ENCODE results near the gene PEX5L. TPM values are rescaled to one million over a fixed set of nuclear protein-coding genes. Genes with fewer than 3 reads are reported as not detected.

Gene PEX5L
- total RNA-seq, 1 experiment from 2014 or later, result 3.2 TPM

DNA sequence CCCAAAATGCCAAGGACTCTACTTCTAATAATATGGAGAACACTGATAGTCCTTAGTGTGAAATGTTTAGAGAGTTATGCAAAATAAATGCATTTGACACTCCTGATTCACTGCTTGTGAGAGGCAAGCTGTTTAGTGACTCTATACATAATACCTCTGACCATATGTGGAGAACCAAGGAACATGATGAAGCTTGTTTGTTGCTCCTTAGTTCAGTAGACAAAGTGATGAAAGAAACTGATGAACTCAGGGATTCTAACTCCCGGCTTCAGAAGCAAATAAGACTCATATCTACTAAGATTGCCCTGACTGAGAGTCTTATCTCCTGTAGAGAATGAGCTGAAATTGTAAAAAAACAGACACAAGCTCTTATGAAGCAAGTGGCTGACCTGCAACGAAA is 41.3 kb downstream of the PEX5L start:
- H3K27me3 Mint-ChIP-seq (ENCODE audit: low read depth), result no peaks in the 10 kb centered on the region
- POLR2A ChIA-PET, result no interaction called here

DNA sequence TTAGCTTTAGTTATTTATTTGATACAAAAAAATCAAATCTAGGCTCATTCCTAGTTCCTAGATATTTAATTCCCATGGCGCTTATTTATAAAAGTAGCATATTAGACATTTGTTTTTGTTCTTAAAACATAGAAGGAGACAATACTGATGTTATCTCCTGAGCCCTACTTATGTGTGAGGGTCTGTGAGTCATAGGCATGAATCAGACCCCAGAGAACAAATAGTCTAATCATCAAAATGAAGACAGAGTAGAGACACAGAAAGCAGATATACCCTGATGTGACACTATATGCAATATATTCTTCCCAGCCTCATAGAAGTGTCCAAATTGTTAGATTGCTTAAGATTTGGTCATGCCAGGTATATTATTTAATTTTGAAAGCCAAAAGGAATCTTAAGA is 44.9 kb downstream of the PEX5L start:
- H3K27ac Mint-ChIP-seq, result no peak overlapping the region
- ChIA-PET POLR2A (no interaction called here), CTCF (no interaction called here)
- no peaks in the 10 kb centered on the region; the same call in 1 of the 2 replicates for H3K4me1 Mint-ChIP-seq
- DNase-seq (ENCODE audit: low spot score), result no peak
- no peak overlapping the region for H3K4me3 Mint-ChIP-seq
- H3K9me3 Mint-ChIP-seq, result peaks cover 15% of the 10 kb centered on the region
- TF ChIP-seq EMX1 (CRISPR knock-in tag; IDR thresholded peaks at IDR 0.05) (no peak), TP53 (CRISPR knock-in tag; IDR thresholded peaks at IDR 0.05) (no peak), OVOL2 (CRISPR knock-in tag; IDR thresholded peaks at IDR 0.05; ENCODE audit: borderline replicate concordance) (no peak), ZNF423 (CRISPR knock-in tag; IDR thresholded peaks at IDR 0.05) (no peak), TCF7 (CRISPR knock-in tag; IDR thresholded peaks at IDR 0.05; ENCODE audit: low read depth) (no peak), NR1H2 (CRISPR knock-in tag; IDR thresholded peaks at IDR 0.05) (no peak), MAX (CRISPR knock-in tag; IDR thresholded peaks at IDR 0.05) (no peak), FOXP1 (CRISPR knock-in tag; IDR thresholded peaks at IDR 0.05; ENCODE audit: borderline replicate concordance) (no peak), ZNF138 (CRISPR knock-in tag; conservative IDR thresholded peaks at IDR 0.05) (no peak), ZNF121 (CRISPR knock-in tag; IDR thresholded peaks at IDR 0.05) (no peak), ZBTB21 (CRISPR knock-in tag; IDR thresholded peaks at IDR 0.05; ENCODE audit: borderline replicate concordance) (no peak), SOX15 (CRISPR knock-in tag; IDR thresholded peaks at IDR 0.05) (no peak), ZNF219 (CRISPR knock-in tag; IDR thresholded peaks at IDR 0.05; ENCODE audit: borderline replicate concordance) (no peak), ZNF263 (CRISPR knock-in tag; IDR thresholded peaks at IDR 0.05; ENCODE audit: low read depth) (no peak)
- TF ChIP-seq, protein P1, sequence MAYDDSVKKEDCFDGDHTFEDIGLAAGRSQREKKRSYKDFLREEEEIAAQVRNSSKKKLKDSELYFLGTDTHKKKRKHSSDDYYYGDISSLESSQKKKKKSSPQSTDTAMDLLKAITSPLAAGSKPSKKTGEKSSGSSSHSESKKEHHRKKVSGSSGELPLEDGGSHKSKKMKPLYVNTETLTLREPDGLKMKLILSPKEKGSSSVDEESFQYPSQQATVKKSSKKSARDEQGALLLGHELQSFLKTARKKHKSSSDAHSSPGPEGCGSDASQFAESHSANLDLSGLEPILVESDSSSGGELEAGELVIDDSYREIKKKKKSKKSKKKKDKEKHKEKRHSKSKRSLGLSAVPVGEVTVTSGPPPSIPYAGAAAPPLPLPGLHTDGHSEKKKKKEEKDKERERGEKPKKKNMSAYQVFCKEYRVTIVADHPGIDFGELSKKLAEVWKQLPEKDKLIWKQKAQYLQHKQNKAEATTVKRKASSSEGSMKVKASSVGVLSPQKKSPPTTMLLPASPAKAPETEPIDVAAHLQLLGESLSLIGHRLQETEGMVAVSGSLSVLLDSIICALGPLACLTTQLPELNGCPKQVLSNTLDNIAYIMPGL (CRISPR knock-in tag; IDR thresholded peaks at IDR 0.05), result no peak
- TF ChIP-seq, protein P2, sequence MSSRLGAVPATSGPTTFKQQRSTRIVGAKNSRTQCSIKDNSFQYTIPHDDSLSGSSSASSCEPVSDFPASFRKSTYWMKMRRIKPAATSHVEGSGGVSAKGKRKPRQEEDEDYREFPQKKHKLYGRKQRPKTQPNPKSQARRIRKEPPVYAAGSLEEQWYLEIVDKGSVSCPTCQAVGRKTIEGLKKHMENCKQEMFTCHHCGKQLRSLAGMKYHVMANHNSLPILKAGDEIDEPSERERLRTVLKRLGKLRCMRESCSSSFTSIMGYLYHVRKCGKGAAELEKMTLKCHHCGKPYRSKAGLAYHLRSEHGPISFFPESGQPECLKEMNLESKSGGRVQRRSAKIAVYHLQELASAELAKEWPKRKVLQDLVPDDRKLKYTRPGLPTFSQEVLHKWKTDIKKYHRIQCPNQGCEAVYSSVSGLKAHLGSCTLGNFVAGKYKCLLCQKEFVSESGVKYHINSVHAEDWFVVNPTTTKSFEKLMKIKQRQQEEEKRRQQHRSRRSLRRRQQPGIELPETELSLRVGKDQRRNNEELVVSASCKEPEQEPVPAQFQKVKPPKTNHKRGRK (CRISPR knock-in tag; IDR thresholded peaks at IDR 0.05; ENCODE audit: borderline replicate concordance), result no peak
- TF ChIP-seq, protein P3, sequence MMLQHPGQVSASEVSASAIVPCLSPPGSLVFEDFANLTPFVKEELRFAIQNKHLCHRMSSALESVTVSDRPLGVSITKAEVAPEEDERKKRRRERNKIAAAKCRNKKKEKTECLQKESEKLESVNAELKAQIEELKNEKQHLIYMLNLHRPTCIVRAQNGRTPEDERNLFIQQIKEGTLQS (CRISPR knock-in tag; conservative IDR thresholded peaks at IDR 0.05), result no peak
- TF ChIP-seq, protein P4, sequence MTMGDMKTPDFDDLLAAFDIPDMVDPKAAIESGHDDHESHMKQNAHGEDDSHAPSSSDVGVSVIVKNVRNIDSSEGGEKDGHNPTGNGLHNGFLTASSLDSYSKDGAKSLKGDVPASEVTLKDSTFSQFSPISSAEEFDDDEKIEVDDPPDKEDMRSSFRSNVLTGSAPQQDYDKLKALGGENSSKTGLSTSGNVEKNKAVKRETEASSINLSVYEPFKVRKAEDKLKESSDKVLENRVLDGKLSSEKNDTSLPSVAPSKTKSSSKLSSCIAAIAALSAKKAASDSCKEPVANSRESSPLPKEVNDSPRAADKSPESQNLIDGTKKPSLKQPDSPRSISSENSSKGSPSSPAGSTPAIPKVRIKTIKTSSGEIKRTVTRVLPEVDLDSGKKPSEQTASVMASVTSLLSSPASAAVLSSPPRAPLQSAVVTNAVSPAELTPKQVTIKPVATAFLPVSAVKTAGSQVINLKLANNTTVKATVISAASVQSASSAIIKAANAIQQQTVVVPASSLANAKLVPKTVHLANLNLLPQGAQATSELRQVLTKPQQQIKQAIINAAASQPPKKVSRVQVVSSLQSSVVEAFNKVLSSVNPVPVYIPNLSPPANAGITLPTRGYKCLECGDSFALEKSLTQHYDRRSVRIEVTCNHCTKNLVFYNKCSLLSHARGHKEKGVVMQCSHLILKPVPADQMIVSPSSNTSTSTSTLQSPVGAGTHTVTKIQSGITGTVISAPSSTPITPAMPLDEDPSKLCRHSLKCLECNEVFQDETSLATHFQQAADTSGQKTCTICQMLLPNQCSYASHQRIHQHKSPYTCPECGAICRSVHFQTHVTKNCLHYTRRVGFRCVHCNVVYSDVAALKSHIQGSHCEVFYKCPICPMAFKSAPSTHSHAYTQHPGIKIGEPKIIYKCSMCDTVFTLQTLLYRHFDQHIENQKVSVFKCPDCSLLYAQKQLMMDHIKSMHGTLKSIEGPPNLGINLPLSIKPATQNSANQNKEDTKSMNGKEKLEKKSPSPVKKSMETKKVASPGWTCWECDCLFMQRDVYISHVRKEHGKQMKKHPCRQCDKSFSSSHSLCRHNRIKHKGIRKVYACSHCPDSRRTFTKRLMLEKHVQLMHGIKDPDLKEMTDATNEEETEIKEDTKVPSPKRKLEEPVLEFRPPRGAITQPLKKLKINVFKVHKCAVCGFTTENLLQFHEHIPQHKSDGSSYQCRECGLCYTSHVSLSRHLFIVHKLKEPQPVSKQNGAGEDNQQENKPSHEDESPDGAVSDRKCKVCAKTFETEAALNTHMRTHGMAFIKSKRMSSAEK (CRISPR knock-in tag; IDR thresholded peaks at IDR 0.05; ENCODE audit: borderline replicate concordance), result no peak
- ATAC-seq, result no peak
- H3K36me3 Mint-ChIP-seq, result peaks cover 7% of the 10 kb centered on the region
- no peaks in the 10 kb centered on the region for H3K27me3 Mint-ChIP-seq (ENCODE audit: low read depth)

More for the DNA sequence above, 41.3 kb downstream of the PEX5L start:
- H3K36me3 Mint-ChIP-seq, result peaks cover 7% of the 10 kb centered on the region
- peaks cover 38% of the 10 kb centered on the region for H3K9me3 Mint-ChIP-seq
- TF ChIP-seq SP1 (CRISPR knock-in tag; conservative IDR thresholded peaks at IDR 0.05) (no peak), PRRX2 (CRISPR knock-in tag; IDR thresholded peaks at IDR 0.05) (no peak), SMAD4 (CRISPR knock-in tag; IDR thresholded peaks at IDR 0.05) (no peak), ZNF263 (CRISPR knock-in tag; IDR thresholded peaks at IDR 0.05; ENCODE audit: low read depth) (no peak), ESRRA (CRISPR knock-in tag; IDR thresholded peaks at IDR 0.05; ENCODE audit: borderline replicate concordance) (no peak), TCF7 (CRISPR knock-in tag; IDR thresholded peaks at IDR 0.05; ENCODE audit: low read depth) (no peak), MAX (CRISPR knock-in tag; IDR thresholded peaks at IDR 0.05) (no peak), GTF2I (CRISPR knock-in tag; conservative IDR thresholded peaks at IDR 0.05) (no peak), GABPB1 (CRISPR knock-in tag; IDR thresholded peaks at IDR 0.05) (no peak), ZNF121 (CRISPR knock-in tag; IDR thresholded peaks at IDR 0.05) (no peak), TEAD4 (CRISPR knock-in tag; IDR thresholded peaks at IDR 0.05) (no peak), NR2C2 (CRISPR knock-in tag; IDR thresholded peaks at IDR 0.05) (no peak), ZNF232 (CRISPR knock-in tag; IDR thresholded peaks at IDR 0.05) (no peak), IRF2 (CRISPR knock-in tag; IDR thresholded peaks at IDR 0.05; ENCODE audit: borderline replicate concordance, low read depth) (no peak), JUN (CRISPR knock-in tag; IDR thresholded peaks at IDR 0.05) (no peak), NFATC4 (CRISPR knock-in tag; IDR thresholded peaks at IDR 0.05) (no peak)
- TF ChIP-seq, protein P3 (CRISPR knock-in tag; conservative IDR thresholded peaks at IDR 0.05), result no peak
- ATAC-seq (no peak), DNase-seq (ENCODE audit: low spot score) (no peak)
- no peak overlapping the region for H3K4me3 Mint-ChIP-seq
- CTCF ChIA-PET, result no interaction called here
- no peak overlapping the region for H3K27ac Mint-ChIP-seq
- H3K4me1 Mint-ChIP-seq, result no peaks in the 10 kb centered on the region

Measured in WTC11 (cell line).